ENCODE measurements around the gene FHIT.

The FHIT gene

GRCh38 chr3:59759298-59760031 lies 1491.8 kb downstream of the FHIT start:
- TF ChIP-seq CTCF (conservative IDR thresholded peaks at IDR 0.05; ENCODE audit: low read depth, low read length), result no peak
- DNase-seq (ENCODE audit: low read depth), result no peak
- no peak overlapping the region for H3K4me3 ChIP-seq (ENCODE audit: low read length)

GRCh38 chr3:59758672-59759071 lies 1492.6 kb downstream of the FHIT start:
- no peak overlapping the region for H3K4me3 ChIP-seq (ENCODE audit: low read length)
- no peak for TF ChIP-seq CTCF (conservative IDR thresholded peaks at IDR 0.05; ENCODE audit: low read depth, low read length)
- DNase-seq (ENCODE audit: low read depth), result no peak

GRCh38 chr3:59756934-59757333 lies 1494.3 kb downstream of the FHIT start:
- DNase-seq (ENCODE audit: low read depth), result no peak
- no peak overlapping the region for H3K4me3 ChIP-seq (ENCODE audit: low read length)
- no peak for TF ChIP-seq CTCF (conservative IDR thresholded peaks at IDR 0.05; ENCODE audit: low read depth, low read length)

GRCh38 chr3:59754456-59755129 lies 1496.7 kb downstream of the FHIT start:
- TF ChIP-seq CTCF (conservative IDR thresholded peaks at IDR 0.05; ENCODE audit: low read depth, low read length), result no peak
- no peak overlapping the region for H3K4me3 ChIP-seq (ENCODE audit: low read length)
- no peak for DNase-seq (ENCODE audit: low read depth)

GRCh38 chr3:59753808-59754450 lies 1497.3 kb downstream of the FHIT start:
- no peak for DNase-seq (ENCODE audit: low read depth)
- no peak overlapping the region for H3K4me3 ChIP-seq (ENCODE audit: low read length)
- TF ChIP-seq CTCF (conservative IDR thresholded peaks at IDR 0.05; ENCODE audit: low read depth, low read length), result no peak

- no peak for TF ChIP-seq CTCF (conservative IDR thresholded peaks at IDR 0.05; ENCODE audit: low read depth, low read length)
- no peak overlapping the region for H3K4me3 ChIP-seq (ENCODE audit: low read length)
- no peak for DNase-seq (ENCODE audit: low read depth)
These were observed 1498.3 kb downstream of the FHIT start for GRCh38 chr3:59752925-59753324.
